GM12878 (cell line): ENCODE data around the gene SNN. TPM values are rescaled to one million over a fixed set of nuclear protein-coding genes. Genes with fewer than 3 reads are reported as not detected.

Source experiments
- ATAC-seq: fragments of 200-7000 bp; cut with Tn5 transposase; 3 replicates; pipeline ENCODE4 v1.9.1; 2020; ENCODE audit warnings: mild to moderate bottlenecking, moderate library complexity
- BruUV-seq: library from RNA; stranded (reverse); fragments of 400-500 nt; replicated peaks from 2 replicates; lab custom pipeline; 2021; lab: Mats Ljungman, UMichigan
- CTCF ChIA-PET: fragments of 300-600 bp; sonication (Branson Sonifier 250); formaldehyde crosslinking; extraction: SDS; loops from one replicate; lab custom pipeline; 2021; ENCODE audit warnings: inconsistent platforms; lab: Yijun Ruan, JAX
- POLR2A ChIA-PET: fragments of 350-600 bp; formaldehyde crosslinking; extraction: SDS; loops from one replicate; lab custom pipeline; 2021; ENCODE audit warnings: inconsistent platforms; lab: Charles Lee
- RAD21 ChIA-PET: fragments of 300-600 bp; sonication (Branson Sonifier 250); formaldehyde crosslinking; loops from one replicate; lab custom pipeline; 2023; ENCODE audit warnings: antibody characterized with exemption; ENCODE audit not compliant: unreplicated experiment; lab: Charles Lee
- SMC1A ChIA-PET: fragments of 300-600 bp; sonication (Branson Sonifier 250); formaldehyde crosslinking; loops from one replicate; lab custom pipeline; 2023; ENCODE audit not compliant: unreplicated experiment, uncharacterized antibody; lab: Charles Lee
- DNase-seq: peaks from one replicate; pipeline ENCODE4 v3.0.0-alpha.2; 2011; ENCODE audit warnings: low read depth, low spot score
- FAIRE-seq: peaks from 3 replicates; lab custom pipeline; 2011; peaks lifted over from hg19 to GRCh38; lab: Jason Lieb, UNC
- H2AFZ ChIP-seq: 2 replicates; pipeline ENCODE4 v1.6.0; 2011; ENCODE audit warnings: low read depth, low read length, control low read depth; ENCODE audit not compliant: control insufficient read depth
- H3K27ac ChIP-seq: 2 replicates; pipeline ENCODE4 v1.5.1; 2011; ENCODE audit warnings: control low read depth; ENCODE audit not compliant: control insufficient read depth, insufficient read depth
- H3K27me3 ChIP-seq, 2 experiments: replicated peaks in 1 of 2; 2 replicates each; pipeline versions ENCODE4 v1.6.0 to v1.6.1; 2011; ENCODE audit warnings: low read length in 1 of 2; ENCODE audit not compliant: control insufficient read depth in 2 of 2, insufficient read depth in 2 of 2
- H3K36me3 ChIP-seq, 2 experiments: 2 replicates each; pipeline ENCODE4 v1.5.1; 2011; ENCODE audit warnings: low read length in 1 of 2; ENCODE audit not compliant: control insufficient read depth in 2 of 2, insufficient read depth in 2 of 2
- H3K4me1 ChIP-seq: 2 replicates; pipeline ENCODE4 v1.6.1; 2011; ENCODE audit warnings: mild to moderate bottlenecking, low read length, moderate library complexity, mixed read lengths; ENCODE audit not compliant: control insufficient read depth, insufficient read depth
- H3K4me2 ChIP-seq: 2 replicates; pipeline ENCODE4 v1.6.0; 2011; ENCODE audit warnings: control low read depth; ENCODE audit not compliant: control insufficient read depth, insufficient read depth
- H3K4me3 ChIP-seq: fragments of 200-600 bp; sonication (generic); 2 replicates; pipeline ENCODE4 v1.5.1; 2016
- H3K79me2 ChIP-seq: 2 replicates; pipeline ENCODE4 v1.6.0; 2011; ENCODE audit warnings: low read length; ENCODE audit not compliant: control insufficient read depth, insufficient read depth
- H3K9ac ChIP-seq: 2 replicates; pipeline ENCODE4 v1.8.0; 2011; ENCODE audit warnings: low read length, control low read depth, mixed read lengths; ENCODE audit not compliant: control insufficient read depth, insufficient read depth
- H3K9me3 ChIP-seq: replicated peaks from 3 replicates; pipeline ENCODE4 v1.5.1; 2011; ENCODE audit warnings: mild to moderate bottlenecking, low read length; ENCODE audit not compliant: control insufficient read depth, insufficient read depth
- H4K20me1 ChIP-seq: 2 replicates; pipeline ENCODE4 v1.6.0; 2011; ENCODE audit not compliant: control insufficient read depth, insufficient read depth
- GABPA ChIP-seq: IDR thresholded peaks from 2 replicates; pipeline ENCODE4 v1.6.1; 2014; ENCODE audit warnings: antibody characterized with exemption, low read depth, mild to moderate bottlenecking, inconsistent platforms
- IKZF2 ChIP-seq, 2 experiments: fragments of 450-650 bp; IDR thresholded peaks; 2 replicates each; pipeline ENCODE4 v1.6.1; 2017; ENCODE audit warnings: mild to moderate bottlenecking in 2 of 2, moderate library complexity in 2 of 2
- IRF3 ChIP-seq: fragments of 450-650 bp; IDR thresholded peaks from 2 replicates; pipeline ENCODE4 v1.6.1; 2014; ENCODE audit warnings: mild to moderate bottlenecking
- KDM1A ChIP-seq: fragments of 200-600 bp; sonication (generic); IDR thresholded peaks from 2 replicates; pipeline ENCODE4 v1.6.1; 2016; ENCODE audit warnings: borderline replicate concordance
- PAX8 ChIP-seq: fragments of 450-650 bp; IDR thresholded peaks from 2 replicates; pipeline ENCODE4 v1.6.1; 2017; ENCODE audit warnings: mild to moderate bottlenecking, moderate library complexity
- TBL1XR1 ChIP-seq: IDR thresholded peaks from 2 replicates; pipeline ENCODE4 v1.6.1; 2012; ENCODE audit warnings: low read depth, low read length, improper control_type of control experiment
- ZBED1 ChIP-seq: IDR thresholded peaks from 2 replicates; pipeline ENCODE4 v1.6.1; 2016; ENCODE audit warnings: borderline replicate concordance
- WGBS: methylation state at CpG from one replicate; pipeline ENCODE4 v1.1.6; 2016; ENCODE audit warnings: low lambda C conversion rate; ENCODE audit not compliant: insufficient replicate concordance, insufficient coverage; ENCODE audit errors: missing lambda C conversion rate; 5-methylcytosine and 5-hydroxymethylcytosine counted together
- in situ Hi-C: fragments of 300-500 bp; cut with MboI; formaldehyde crosslinking; loops from 9 replicates; pipeline ENCODE4 v1.14.3; 2018; ENCODE audit warnings: mixed read lengths
- intact Hi-C: fragments of 100-400 bp; cut with micrococcal nuclease; formaldehyde crosslinking; loops from one replicate; pipeline ENCODE4 v1.14.2; 2022; ENCODE audit not compliant: unreplicated experiment
- polyA plus RNA-seq, 11 experiments: library from polyadenylated mRNA; depleted of rRNA in 4 of 11; unstranded in 6 of 11; stranded (reverse) in 5 of 11; fragments of >200 nt; fragmentation: Nextera tagmentation in 4 of 11; fragmentation: Illumina TruSeq in 1 of 11; extraction: Ambion mirVana in 4 of 11; extraction: Trizol in 1 of 11; gene quantifications; 1 replicate in 1 of 11; 2 replicates in 10 of 11; pipeline versions ENCODE4 v1.2.1 to v1.2.3, GENCODE V29; 2011 to 2016; ENCODE audit warnings: inconsistent platforms in 2 of 11, missing spikeins in 2 of 11, low read depth in 1 of 11
- total RNA-seq, 4 experiments: library from RNA; depleted of rRNA in 3 of 4; stranded (reverse); fragments of >200 nt in 3 of 4; fragmentation: Illumina TruSeq in 1 of 4; extraction: Trizol in 1 of 4; gene quantifications; 2 replicates each; pipeline versions ENCODE4 v1.2.1 to v1.2.3, GENCODE V29; 2013 to 2021

The SNN gene
- total and polyA plus RNA-seq, 10 of the 15 experiments (the other 5 are each of a cell fraction or from before 2014, with no cell fraction given): 2.2 to 43.4 (median 27.8) TPM

DNA sequence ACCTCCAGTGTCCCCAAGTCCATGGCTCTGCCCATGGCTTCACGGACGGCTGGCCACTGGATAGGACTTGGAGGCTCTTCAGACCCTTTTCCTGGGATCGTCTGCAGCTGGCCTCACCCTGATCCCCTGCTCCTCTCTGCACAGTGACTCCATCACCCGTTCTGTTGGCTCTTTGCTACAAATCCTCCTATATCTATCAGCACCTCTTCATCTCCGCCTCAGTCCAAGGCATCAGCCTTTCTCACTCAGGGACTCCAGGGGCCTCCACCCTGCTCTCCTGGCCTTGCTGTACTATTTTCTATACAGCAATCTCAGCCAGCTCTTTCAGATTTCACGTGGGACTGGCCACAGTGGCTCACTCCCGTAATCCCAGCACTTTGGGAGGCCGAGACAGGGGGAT is 10.7 kb upstream of the SNN start:
- SMC1A ChIA-PET: no interaction called here
- H3K36me3 ChIP-seq: no peaks in the 10 kb centered on the region
- ATAC-seq: no peak
- WGBS: 63% methylated on average over 8 of the region's 8 CpGs
- no peak overlapping the region for H3K4me3 ChIP-seq
- POLR2A ChIA-PET: no interaction called here
- no peaks in the 10 kb centered on the region for H3K27me3 ChIP-seq
- no peak for FAIRE-seq
- CTCF ChIA-PET: interaction anchor here (0.7 to 1.7 kb wide), 2 partner anchors 12 to 125 kb away, joined by 3 read pairs; no protein-coding TSS in a partner anchor
- H3K9ac ChIP-seq: no peak overlapping the region
- H3K79me2 ChIP-seq: no peaks in the 10 kb centered on the region
- no peaks in the 10 kb centered on the region for H3K9me3 ChIP-seq
- RAD21 ChIA-PET: no interaction called here
- no TSS peak for BruUV-seq
- H2AFZ ChIP-seq: no peak overlapping the region
- peaks cover 7% of the 10 kb centered on the region for H3K4me1 ChIP-seq
- no peaks in the 10 kb centered on the region for H4K20me1 ChIP-seq
- no peak for DNase-seq
- no peak overlapping the region for H3K27ac ChIP-seq
- intact Hi-C loops: no loop called here
- no peak for TF ChIP-seq PAX8
- no peak for TF ChIP-seq GABPA
- no peak for TF ChIP-seq IRF3
- no peak for TF ChIP-seq ZBED1
- TF ChIP-seq TBL1XR1: no peak
- TF ChIP-seq KDM1A: no peak
- TF ChIP-seq IKZF2 (IDR thresholded peaks at IDR 0.05): no peak
- TF ChIP-seq, all 136 proteins: peak for 0
- in situ Hi-C loops: loop anchor here (25.0 kb wide), 1 partner anchor 695 kb away; no protein-coding TSS in a partner anchor
- H3K4me2 ChIP-seq: no peak overlapping the region
